Progenitor cell of endocrine pancreas (in vitro differentiated cells): ENCODE results near the gene ULBP2. TPM values are rescaled to one million over a fixed set of nuclear protein-coding genes. Genes with fewer than 3 reads are reported as not detected.
"Not testable (repeated sequence)": the region's sequence is repeated elsewhere in the genome, so short reads cannot be mapped to it uniquely, and the experiment has no call there.

Source experiments
- DNase-seq: peaks from one replicate; pipeline ENCODE4 v3.0.0; 2021; ENCODE audit warnings: low spot score; ENCODE audit not compliant: unreplicated experiment
- H3K27ac Mint-ChIP-seq: 2 replicates; pipeline ENCODE4 v1.8.0; 2021; ENCODE audit warnings: mild to moderate bottlenecking, moderate library complexity, mixed read lengths
- H3K27me3 Mint-ChIP-seq: 2 replicates; pipeline ENCODE4 v1.8.0; 2021; ENCODE audit warnings: mixed read lengths
- H3K36me3 Mint-ChIP-seq: 2 replicates; pipeline ENCODE4 v1.8.0; 2022; ENCODE audit warnings: mixed read lengths; ENCODE audit not compliant: insufficient read depth
- H3K4me1 Mint-ChIP-seq: 2 replicates; pipeline ENCODE4 v1.8.0; 2021; ENCODE audit warnings: low read depth, mixed read lengths
- H3K4me3 Mint-ChIP-seq: 2 replicates; pipeline ENCODE4 v1.8.0; 2021; ENCODE audit warnings: low read depth, mild to moderate bottlenecking, moderate library complexity, mixed read lengths
- H3K9me3 Mint-ChIP-seq: 2 replicates; pipeline ENCODE4 v1.8.0; 2021; ENCODE audit warnings: low read depth, mixed read lengths
- CTCF ChIP-seq: fragments of 200-600 bp; sonication (generic); IDR thresholded peaks from one replicate; pipeline ENCODE4 v1.5.0; 2021; ENCODE audit warnings: antibody characterized with exemption, mild to moderate bottlenecking; ENCODE audit not compliant: unreplicated experiment
- total RNA-seq: library from RNA; stranded (reverse); gene quantifications from 2 replicates; pipeline ENCODE4 v1.2.1, GENCODE V29; 2021

Gene ULBP2
- total RNA-seq, 1 donor from 2014 or later, result not detected

GRCh38 chr6:149963212-149963461 lies 21.3 kb downstream of the ULBP2 start:
- Mint-ChIP-seq H3K4me3 (peak overlapping the region; percentile 66), H3K9me3 (no peaks in the 10 kb centered on the region), H3K27ac (peak overlapping the region; percentile 57), H3K36me3 (no peaks in the 10 kb centered on the region), H3K4me1 (peaks cover 12% of the 10 kb centered on the region), H3K27me3 (peaks cover 97% of the 10 kb centered on the region)
- no peak for DNase-seq
- no peak for TF ChIP-seq CTCF

- H3K9me3 Mint-ChIP-seq, result no peaks in the 10 kb centered on the region
- no peak for DNase-seq
- no peaks in the 10 kb centered on the region for H3K36me3 Mint-ChIP-seq
- H3K4me1 Mint-ChIP-seq, result peaks cover 12% of the 10 kb centered on the region
- peak within 1 kb of the TSS; percentile 63 for H3K27ac Mint-ChIP-seq
- H3K27me3 Mint-ChIP-seq, result peaks cover 98% of the 10 kb centered on the region
- H3K4me3 Mint-ChIP-seq, result peak within 1 kb of the TSS; percentile 66
- TF ChIP-seq CTCF, result no peak
These were observed 21.9 kb downstream of the ULBP2 start, which contains the start of gene ULBP1 for GRCh38 chr6:149963462-149964307. Gene ULBP1 (plus strand): TSS chr6:149963943. CDS start chr6:149964050, 107 bp downstream.

- no peak for TF ChIP-seq CTCF
- H3K4me1 Mint-ChIP-seq, result peaks cover 12% of the 10 kb centered on the region
- DNase-seq, result no peak
- no peaks in the 10 kb centered on the region for H3K36me3 Mint-ChIP-seq
- no peaks in the 10 kb centered on the region for H3K9me3 Mint-ChIP-seq
- H3K27ac Mint-ChIP-seq, result peak overlapping the region; percentile 63
- peaks cover 98% of the 10 kb centered on the region for H3K27me3 Mint-ChIP-seq
- H3K4me3 Mint-ChIP-seq, result peak overlapping the region; percentile 66
These were observed 22.7 kb downstream of the ULBP2 start for GRCh38 chr6:149964308-149965193.

- H3K27me3 Mint-ChIP-seq, result peaks cover 98% of the 10 kb centered on the region
- peak overlapping the region; percentile 73 for H3K27ac Mint-ChIP-seq
- H3K4me1 Mint-ChIP-seq, result peaks cover 12% of the 10 kb centered on the region
- no peaks in the 10 kb centered on the region for H3K9me3 Mint-ChIP-seq
- no peak for DNase-seq
- no peak for TF ChIP-seq CTCF
- no peaks in the 10 kb centered on the region for H3K36me3 Mint-ChIP-seq
- H3K4me3 Mint-ChIP-seq, result peak overlapping the region; percentile 66
These were observed 23.6 kb downstream of the ULBP2 start for GRCh38 chr6:149965194-149966020.

GRCh38 chr6:149966319-149966718 lies 24.5 kb downstream of the ULBP2 start:
- Mint-ChIP-seq H3K4me1 (peaks cover 12% of the 10 kb centered on the region), H3K4me3 (peak overlapping the region; percentile 5), H3K27me3 (peaks cover 98% of the 10 kb centered on the region)
- not testable (repeated sequence) for H3K9me3 Mint-ChIP-seq, H3K27ac Mint-ChIP-seq, H3K36me3 Mint-ChIP-seq, DNase-seq
